ENCODE results near the gene KIF5A. TPM values are rescaled to one million over a fixed set of nuclear protein-coding genes. Genes with fewer than 3 reads are reported as not detected.

The KIF5A gene
- total RNA-seq, 4 donors from 2014 or later: 0.34 to 0.67 (median 0.51) TPM

DNA sequence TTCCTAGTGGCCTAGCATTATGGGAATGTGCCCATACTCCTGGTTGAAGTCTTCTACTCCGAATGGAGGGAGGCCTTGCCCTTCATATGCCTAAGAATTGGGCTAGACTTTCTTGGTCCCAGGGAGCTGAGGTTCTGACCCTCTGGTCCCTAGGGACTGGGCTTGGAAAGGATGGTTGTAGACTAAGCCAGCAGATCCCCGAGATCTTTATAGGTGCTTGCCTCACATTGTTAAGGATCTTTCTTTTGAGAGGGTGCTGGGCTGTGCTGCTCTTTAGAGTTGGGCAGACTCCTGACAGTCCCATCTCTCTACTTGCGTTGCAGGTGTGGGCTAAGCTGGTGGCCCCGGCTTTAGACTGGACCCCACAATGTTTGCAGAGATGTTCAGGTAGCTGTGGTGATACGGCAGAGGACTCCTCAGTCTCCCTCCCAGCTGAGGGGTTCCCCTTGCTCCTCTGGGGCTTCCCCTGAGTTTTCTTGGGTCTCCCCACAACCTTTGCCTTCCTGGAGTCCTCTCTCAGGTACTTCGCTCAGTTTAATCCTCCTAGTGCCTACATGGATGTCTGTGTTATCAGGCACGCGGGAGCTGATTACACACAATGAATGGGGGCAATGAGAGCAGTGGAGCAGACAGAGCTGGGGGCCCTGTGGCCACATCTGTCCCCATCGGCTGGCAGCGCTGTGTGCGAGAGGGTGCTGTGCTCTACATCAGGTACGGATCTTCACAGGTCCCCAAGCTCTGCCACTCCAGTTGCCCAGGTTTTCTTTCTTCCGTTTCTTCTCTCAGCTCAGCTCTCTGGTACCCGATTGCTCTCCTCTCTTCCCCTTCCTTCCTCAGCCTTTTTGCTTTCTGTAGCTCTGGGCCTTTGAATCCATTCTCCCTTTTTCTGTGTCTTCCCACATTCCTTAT lies 25.9 kb upstream of the KIF5A start:
- Histone ChIP-seq H3K36me3 (peaks cover 32 to 37% of the 10 kb centered on the region in 2 donors), H3K4me3 (replicated peaks in 1 of 3) (peak overlapping the region in 2 of 3 donors; percentile 69 to 73), H3K27ac (peak overlapping the region; percentile 93 to 99 (median 98)), H3K27me3 (no peaks in the 10 kb centered on the region), H3K4me1 (peaks cover 32 to 43% of the 10 kb centered on the region in 2 donors), H3K9me3 (no peaks in the 10 kb centered on the region)
- intact Hi-C loops (cut with DNase I): no loop called here
- WGBS, 2 donors: 66 to 76% methylated on average over 14 of the region's 14 CpGs
- DNase-seq: no peak
- TF ChIP-seq POLR2A (IDR thresholded peaks at IDR 0.05): no peak
- TF ChIP-seq, protein P1, sequence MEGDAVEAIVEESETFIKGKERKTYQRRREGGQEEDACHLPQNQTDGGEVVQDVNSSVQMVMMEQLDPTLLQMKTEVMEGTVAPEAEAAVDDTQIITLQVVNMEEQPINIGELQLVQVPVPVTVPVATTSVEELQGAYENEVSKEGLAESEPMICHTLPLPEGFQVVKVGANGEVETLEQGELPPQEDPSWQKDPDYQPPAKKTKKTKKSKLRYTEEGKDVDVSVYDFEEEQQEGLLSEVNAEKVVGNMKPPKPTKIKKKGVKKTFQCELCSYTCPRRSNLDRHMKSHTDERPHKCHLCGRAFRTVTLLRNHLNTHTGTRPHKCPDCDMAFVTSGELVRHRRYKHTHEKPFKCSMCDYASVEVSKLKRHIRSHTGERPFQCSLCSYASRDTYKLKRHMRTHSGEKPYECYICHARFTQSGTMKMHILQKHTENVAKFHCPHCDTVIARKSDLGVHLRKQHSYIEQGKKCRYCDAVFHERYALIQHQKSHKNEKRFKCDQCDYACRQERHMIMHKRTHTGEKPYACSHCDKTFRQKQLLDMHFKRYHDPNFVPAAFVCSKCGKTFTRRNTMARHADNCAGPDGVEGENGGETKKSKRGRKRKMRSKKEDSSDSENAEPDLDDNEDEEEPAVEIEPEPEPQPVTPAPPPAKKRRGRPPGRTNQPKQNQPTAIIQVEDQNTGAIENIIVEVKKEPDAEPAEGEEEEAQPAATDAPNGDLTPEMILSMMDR (IDR thresholded peaks at IDR 0.05): no peak

DNA sequence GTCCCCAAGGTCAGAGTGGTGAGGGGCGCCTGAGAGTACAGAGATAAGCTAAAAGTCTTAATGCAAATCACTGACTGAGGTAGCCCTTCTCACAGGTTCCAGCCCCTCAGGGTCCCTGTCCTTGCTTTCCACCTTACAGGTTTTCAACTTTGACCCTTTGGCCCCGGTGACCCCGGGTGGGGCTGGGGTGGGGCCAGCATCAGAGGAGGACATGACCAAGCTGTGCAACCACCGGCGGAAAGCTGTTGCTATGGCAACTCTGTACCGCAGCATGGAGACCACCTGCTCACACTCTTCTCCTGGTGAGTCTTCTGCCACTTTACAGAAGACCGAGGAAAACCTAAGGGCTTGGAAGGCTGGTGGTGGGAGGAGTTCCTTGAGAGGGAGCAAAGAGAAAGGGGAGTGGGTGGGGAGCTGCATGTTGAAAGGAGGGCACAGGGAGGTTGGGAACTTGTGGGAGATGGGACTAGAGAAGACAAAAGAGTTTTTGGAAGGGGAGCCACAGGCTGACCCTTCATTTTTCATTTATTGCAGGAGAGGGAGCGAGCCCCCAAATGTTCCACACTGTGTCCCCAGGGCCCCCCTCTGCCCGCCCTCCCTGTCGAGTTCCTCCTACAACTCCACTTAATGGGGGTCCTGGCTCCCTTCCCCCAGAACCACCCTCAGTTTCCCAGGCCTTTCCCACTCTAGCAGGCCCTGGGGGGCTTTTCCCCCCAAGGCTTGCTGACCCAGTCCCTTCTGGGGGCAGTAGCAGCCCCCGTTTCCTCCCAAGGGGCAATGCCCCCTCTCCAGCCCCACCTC lies 24.8 kb upstream of the KIF5A start:
- Histone ChIP-seq H3K27me3 (no peaks in the 10 kb centered on the region), H3K9me3 (no peaks in the 10 kb centered on the region), H3K4me3 (replicated peaks in 1 of 3) (no peak overlapping the region), H3K27ac (peak overlapping the region in 1 of 3 donors; percentile 99), H3K4me1 (peaks cover 29 to 38% of the 10 kb centered on the region in 2 donors), H3K36me3 (peaks cover 42 to 45% of the 10 kb centered on the region in 2 donors)
- intact Hi-C loops (cut with DNase I): no loop called here
- TF ChIP-seq, protein P1 (IDR thresholded peaks at IDR 0.05): no peak
- no peak for TF ChIP-seq POLR2A (IDR thresholded peaks at IDR 0.05)
- DNase-seq: no peak
- 66 to 68% methylated on average over 11 of the region's 11 CpGs for WGBS, 2 donors

DNA sequence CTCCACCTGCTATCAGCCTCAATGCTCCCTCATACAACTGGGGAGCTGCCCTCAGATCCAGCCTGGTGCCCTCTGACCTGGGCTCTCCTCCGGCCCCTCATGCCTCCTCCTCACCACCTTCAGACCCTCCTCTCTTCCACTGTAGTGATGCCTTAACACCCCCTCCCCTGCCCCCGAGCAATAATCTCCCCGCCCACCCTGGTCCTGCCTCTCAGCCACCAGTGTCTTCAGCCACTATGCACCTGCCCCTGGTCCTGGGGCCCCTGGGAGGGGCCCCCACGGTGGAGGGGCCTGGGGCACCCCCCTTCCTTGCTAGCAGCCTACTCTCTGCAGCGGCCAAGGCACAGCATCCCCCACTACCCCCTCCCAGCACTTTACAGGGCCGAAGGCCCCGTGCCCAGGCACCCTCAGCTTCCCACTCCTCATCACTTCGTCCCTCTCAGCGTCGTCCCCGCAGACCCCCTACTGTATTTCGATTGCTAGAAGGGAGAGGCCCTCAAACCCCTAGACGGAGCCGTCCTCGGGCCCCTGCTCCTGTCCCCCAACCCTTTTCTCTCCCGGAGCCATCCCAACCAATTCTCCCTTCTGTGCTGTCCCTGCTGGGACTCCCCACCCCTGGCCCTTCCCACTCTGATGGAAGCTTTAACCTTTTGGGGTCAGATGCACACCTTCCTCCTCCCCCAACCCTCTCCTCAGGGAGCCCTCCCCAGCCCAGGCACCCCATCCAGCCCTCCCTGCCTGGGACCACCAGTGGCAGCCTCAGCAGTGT lies 24.0 kb upstream of the KIF5A start:
- DNase-seq: no peak
- intact Hi-C loops (cut with DNase I): no loop called here
- Histone ChIP-seq H3K4me1 (peaks cover 37 to 46% of the 10 kb centered on the region in 2 donors), H3K4me3 (replicated peaks in 1 of 3) (no peak overlapping the region), H3K36me3 (peaks cover 49 to 50% of the 10 kb centered on the region in 2 donors), H3K9me3 (no peaks in the 10 kb centered on the region), H3K27ac (no peak overlapping the region), H3K27me3 (no peaks in the 10 kb centered on the region)
- 84 to 87% methylated on average over 13 to 16 of the region's 16 CpGs for WGBS, 2 donors
- TF ChIP-seq POLR2A (IDR thresholded peaks at IDR 0.05): no peak
- TF ChIP-seq, protein P1 (IDR thresholded peaks at IDR 0.05): no peak

DNA sequence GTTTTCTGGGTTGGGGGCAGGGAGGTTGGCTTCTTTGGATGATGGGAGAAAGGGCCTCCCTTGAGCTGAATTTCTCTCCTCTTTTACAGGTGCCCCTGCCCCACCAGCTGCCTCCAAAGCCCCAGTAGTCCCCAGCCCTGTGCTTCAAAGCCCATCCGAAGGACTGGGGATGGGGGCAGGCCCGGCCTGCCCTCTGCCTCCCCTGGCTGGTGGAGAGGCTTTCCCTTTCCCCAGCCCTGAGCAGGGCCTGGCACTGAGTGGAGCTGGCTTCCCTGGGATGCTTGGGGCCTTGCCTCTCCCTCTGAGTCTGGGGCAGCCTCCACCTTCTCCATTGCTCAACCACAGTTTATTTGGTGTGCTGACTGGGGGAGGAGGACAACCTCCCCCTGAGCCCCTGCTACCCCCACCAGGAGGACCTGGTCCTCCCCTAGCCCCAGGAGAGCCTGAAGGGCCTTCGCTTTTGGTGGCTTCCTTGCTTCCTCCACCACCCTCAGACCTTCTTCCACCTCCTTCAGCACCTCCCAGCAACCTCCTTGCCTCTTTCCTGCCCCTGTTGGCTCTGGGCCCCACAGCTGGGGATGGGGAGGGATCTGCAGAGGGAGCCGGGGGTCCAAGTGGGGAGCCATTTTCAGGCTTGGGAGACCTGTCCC lies 23.2 kb upstream of the KIF5A start:
- H3K4me3 ChIP-seq (replicated peaks in 1 of 3): no peak overlapping the region
- DNase-seq: no peak
- peaks cover 53 to 55% of the 10 kb centered on the region in 2 donors for H3K36me3 ChIP-seq
- intact Hi-C loops (cut with DNase I): no loop called here
- no peaks in the 10 kb centered on the region for H3K9me3 ChIP-seq
- WGBS, 2 donors: 83 to 94% methylated on average over 2 to 3 of the region's 4 CpGs
- H3K4me1 ChIP-seq: peaks cover 36 to 46% of the 10 kb centered on the region in 2 donors
- H3K27ac ChIP-seq: no peak overlapping the region
- TF ChIP-seq, protein P1 (IDR thresholded peaks at IDR 0.05): no peak
- TF ChIP-seq POLR2A (IDR thresholded peaks at IDR 0.05): no peak
- H3K27me3 ChIP-seq: no peaks in the 10 kb centered on the region
